HG03571 (cell line): ENCODE measurements around the gene AFP.
"Not testable (repeated sequence)": the region's sequence is repeated elsewhere in the genome, so short reads cannot be mapped to it uniquely, and the experiment has no call there.

Experiments
- ATAC-seq: cut with Tn5 transposase; IDR thresholded peaks from one replicate; pipeline ENCODE4 v1.9.1; 2021; ENCODE audit not compliant: unreplicated experiment

The AFP gene

GRCh38 chr4:73435984-73436383, at the start of gene AFP:
TSS of gene AFP (plus strand) at chr4:73436221. CDS start at chr4:73436263, 42 bp downstream.
- no peak for ATAC-seq

DNA sequence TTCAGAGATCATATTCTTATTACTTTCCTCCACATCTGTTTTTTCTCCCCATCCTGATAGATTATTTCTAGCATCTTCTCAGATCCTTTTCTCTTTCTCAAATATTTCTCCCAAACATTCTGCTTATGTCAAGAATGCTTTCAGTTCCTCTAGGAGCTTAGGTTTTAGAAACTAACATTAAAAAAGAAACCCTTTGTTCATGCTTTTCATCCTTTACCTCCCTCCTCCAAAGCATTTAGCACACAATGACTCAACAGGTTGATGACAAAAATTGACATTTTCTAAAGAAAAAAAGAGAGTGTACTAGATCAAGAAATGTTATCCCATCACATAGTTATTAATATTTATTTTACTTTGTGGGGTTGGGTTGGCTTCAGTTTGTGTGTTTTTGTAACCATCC, 48.5 kb upstream of the AFP start:
- ATAC-seq: no peak

DNA sequence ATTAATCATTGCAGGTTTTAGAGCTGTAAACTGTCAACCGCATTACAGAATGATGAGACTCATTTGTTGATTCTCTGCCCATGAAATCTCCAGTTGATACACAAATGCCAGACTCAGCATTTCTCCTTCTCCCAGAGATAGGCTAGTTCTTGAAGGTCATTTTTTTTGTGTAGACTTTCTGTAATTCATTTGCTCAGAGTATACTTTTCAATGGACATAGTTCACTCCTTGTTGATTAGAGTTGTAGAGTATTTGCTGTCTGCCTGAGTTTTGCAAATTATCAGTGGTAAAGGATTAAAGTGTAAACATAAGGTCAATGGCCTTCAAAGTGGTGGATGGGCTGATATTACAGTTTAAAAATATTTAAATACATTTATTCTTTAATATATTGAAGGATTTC, 47.1 kb upstream of the AFP start:
- no peak for ATAC-seq

- not testable (repeated sequence) for ATAC-seq
Observed at GRCh38 chr4:73389663-73390062, 46.4 kb upstream of the AFP start.

- no peak for ATAC-seq
Observed at GRCh38 chr4:73391774-73392173, 44.2 kb upstream of the AFP start.

- ATAC-seq: no peak
Observed at GRCh38 chr4:73392936-73393335, 43.1 kb upstream of the AFP start.

- ATAC-seq: no peak
Observed at GRCh38 chr4:73396304-73396703, 39.7 kb upstream of the AFP start.

GRCh38 chr4:73396993-73397972, 38.7 kb upstream of the AFP start:
- no peak for ATAC-seq

- no peak for ATAC-seq
Observed at GRCh38 chr4:73401412-73401811, 34.6 kb upstream of the AFP start.

DNA sequence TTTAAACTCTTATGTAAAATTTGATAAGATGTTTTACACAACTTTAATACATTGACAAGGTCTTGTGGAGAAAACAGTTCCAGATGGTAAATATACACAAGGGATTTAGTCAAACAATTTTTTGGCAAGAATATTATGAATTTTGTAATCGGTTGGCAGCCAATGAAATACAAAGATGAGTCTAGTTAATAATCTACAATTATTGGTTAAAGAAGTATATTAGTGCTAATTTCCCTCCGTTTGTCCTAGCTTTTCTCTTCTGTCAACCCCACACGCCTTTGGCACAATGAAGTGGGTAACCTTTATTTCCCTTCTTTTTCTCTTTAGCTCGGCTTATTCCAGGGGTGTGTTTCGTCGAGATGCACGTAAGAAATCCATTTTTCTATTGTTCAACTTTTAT, 32.0 kb upstream of the AFP start, which contains the start of gene ALB:
Gene ALB (plus strand): TSS at position 246 of the 400 bp plus-strand sequence. CDS start 41 bp downstream, at position 287.
- no peak for ATAC-seq

DNA sequence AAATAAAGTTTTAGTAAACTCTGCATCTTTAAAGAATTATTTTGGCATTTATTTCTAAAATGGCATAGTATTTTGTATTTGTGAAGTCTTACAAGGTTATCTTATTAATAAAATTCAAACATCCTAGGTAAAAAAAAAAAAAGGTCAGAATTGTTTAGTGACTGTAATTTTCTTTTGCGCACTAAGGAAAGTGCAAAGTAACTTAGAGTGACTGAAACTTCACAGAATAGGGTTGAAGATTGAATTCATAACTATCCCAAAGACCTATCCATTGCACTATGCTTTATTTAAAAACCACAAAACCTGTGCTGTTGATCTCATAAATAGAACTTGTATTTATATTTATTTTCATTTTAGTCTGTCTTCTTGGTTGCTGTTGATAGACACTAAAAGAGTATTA, 31.6 kb upstream of the AFP start:
- ATAC-seq: no peak

DNA sequence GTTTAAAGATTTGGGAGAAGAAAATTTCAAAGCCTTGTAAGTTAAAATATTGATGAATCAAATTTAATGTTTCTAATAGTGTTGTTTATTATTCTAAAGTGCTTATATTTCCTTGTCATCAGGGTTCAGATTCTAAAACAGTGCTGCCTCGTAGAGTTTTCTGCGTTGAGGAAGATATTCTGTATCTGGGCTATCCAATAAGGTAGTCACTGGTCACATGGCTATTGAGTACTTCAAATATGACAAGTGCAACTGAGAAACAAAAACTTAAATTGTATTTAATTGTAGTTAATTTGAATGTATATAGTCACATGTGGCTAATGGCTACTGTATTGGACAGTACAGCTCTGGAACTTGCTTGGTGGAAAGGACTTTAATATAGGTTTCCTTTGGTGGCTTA, 30.9 kb upstream of the AFP start:
- ATAC-seq: no peak

DNA sequence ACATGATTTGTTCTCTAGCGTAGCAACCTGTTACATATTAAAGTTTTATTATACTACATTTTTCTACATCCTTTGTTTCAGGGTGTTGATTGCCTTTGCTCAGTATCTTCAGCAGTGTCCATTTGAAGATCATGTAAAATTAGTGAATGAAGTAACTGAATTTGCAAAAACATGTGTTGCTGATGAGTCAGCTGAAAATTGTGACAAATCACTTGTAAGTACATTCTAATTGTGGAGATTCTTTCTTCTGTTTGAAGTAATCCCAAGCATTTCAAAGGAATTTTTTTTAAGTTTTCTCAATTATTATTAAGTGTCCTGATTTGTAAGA, 29.5 kb upstream of the AFP start:
- no peak for ATAC-seq

GRCh38 chr4:73407227-73407673, 28.8 kb upstream of the AFP start:
- no peak for ATAC-seq

DNA sequence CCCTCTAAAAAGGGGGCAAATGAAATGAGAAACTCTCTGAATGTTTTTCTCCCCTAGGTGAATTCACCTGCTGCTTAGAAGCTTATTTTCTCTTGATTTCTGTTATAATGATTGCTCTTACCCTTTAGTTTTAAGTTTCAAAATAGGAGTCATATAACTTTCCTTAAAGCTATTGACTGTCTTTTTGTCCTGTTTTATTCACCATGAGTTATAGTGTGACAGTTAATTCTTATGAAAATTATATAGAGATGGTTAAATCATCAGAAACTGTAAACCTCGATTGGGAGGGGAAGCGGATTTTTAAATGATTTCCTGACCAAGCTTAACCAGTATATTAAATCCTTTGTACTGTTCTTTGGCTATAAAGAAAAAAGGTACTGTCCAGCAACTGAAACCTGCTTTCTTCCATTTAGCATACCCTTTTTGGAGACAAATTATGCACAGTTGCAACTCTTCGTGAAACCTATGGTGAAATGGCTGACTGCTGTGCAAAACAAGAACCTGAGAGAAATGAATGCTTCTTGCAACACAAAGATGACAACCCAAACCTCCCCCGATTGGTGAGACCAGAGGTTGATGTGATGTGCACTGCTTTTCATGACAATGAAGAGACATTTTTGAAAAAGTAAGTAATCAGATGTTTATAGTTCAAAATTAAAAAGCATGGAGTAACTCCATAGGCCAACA, 27.7 kb upstream of the AFP start:
- no peak for ATAC-seq

DNA sequence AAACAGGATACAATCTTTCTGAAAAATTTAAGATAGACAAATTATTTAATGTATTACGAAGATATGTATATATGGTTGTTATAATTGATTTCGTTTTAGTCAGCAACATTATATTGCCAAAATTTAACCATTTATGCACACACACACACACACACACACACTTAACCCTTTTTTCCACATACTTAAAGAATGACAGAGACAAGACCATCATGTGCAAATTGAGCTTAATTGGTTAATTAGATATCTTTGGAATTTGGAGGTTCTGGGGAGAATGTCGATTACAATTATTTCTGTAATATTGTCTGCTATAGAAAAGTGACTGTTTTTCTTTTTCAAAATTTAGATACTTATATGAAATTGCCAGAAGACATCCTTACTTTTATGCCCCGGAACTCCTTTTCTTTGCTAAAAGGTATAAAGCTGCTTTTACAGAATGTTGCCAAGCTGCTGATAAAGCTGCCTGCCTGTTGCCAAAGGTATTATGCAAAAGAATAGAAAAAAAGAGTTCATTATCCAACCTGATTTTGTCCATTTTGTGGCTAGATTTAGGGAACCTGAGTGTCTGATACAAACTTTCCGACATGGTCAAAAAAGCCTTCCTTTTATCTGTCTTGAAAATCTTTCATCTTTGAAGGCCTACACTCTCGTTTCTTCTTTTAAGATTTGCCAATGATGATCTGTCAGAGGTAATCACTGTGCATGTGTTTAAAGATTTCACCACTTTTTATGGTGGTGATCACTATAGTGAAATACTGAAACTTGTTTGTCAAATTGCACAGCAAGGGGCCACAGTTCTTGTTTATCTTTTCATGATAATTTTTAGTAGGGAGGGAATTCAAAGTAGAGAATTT, 26.8 kb upstream of the AFP start:
- ATAC-seq: no peak

- ATAC-seq: no peak
Observed at GRCh38 chr4:73409978-73410548, 26.0 kb upstream of the AFP start.

DNA sequence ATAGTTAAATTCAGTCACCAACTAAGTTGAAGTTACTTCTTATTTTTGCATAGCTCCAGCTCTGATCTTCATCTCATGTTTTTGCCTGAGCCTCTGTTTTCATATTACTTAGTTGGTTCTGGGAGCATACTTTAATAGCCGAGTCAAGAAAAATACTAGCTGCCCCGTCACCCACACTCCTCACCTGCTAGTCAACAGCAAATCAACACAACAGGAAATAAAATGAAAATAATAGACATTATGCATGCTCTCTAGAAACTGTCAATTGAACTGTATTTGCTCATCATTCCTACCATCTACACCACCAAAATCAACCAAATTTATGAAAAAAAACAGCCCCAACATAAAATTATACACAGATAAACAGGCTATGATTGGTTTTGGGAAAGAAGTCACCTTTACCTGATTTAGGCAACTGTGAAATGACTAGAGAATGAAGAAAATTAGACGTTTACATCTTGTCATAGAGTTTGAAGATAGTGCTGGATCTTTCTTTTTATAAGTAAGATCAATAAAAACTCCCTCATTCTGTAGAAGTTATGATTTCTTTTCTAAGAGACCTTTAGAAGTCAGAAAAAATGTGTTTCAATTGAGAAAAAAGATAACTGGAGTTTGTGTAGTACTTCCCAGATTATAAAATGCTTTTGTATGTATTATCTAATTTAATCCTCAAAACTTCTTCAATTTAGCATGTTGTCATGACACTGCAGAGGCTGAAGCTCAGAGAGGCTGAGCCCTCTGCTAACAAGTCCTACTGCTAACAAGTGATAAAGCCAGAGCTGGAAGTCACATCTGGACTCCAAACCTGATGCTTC, 24.9 kb upstream of the AFP start:
- no peak for ATAC-seq

- no peak for ATAC-seq
Observed at GRCh38 chr4:73411731-73412414, 24.1 kb upstream of the AFP start.
